ENCODE results near the gene DEAF1.

DEAF1 gene

DNA sequence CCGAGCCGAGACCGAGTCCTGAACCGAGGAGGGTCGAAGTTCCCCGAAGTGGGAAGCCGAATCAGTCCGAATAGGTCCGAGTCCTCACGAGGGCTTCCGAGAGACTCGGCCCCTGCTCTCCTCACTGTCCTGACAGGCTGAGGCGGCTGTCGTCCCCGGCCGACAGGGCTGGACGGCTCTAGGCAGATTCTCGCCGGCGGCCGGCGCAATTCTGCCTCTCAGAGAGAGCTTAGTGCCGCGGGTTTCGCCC lies 191 bp upstream of the DEAF1 start:
- 0% methylated on average over 25 of the region's 25 CpGs for WGBS
- H3K79me1 ChIP-seq (replicated peaks; ENCODE audit: low read length, poor library complexity, severe bottlenecking): peaks cover 8% of the 10 kb centered on the region
- H3K36me3 ChIP-seq (ENCODE audit: control insufficient read depth in 1 of 2, insufficient read depth in 2 of 2, low read depth in 1 of 2, low read length in 2 of 2): peaks cover 14 to 16% of the 10 kb centered on the region in 2 experiments
- peak overlapping the region; percentile 98 for H2BK120ac ChIP-seq (ENCODE audit: low read depth, low read length)
- H3K4me2 ChIP-seq (ENCODE audit: low read length, poor library complexity, severe bottlenecking): peak overlapping the region; percentile 76
- no peaks in the 10 kb centered on the region for H3K9me3 ChIP-seq (ENCODE audit: control insufficient read depth, low read length)
- peaks cover 57% of the 10 kb centered on the region for H3K4me1 ChIP-seq (ENCODE audit: control insufficient read depth, insufficient read depth, low read depth, low read length)
- H4K91ac ChIP-seq (ENCODE audit: low read length): peak overlapping the region; percentile 98
- no peaks in the 10 kb centered on the region for H3K27me3 ChIP-seq (ENCODE audit: control insufficient read depth in 1 of 2, insufficient read depth in 1 of 2, low read length in 2 of 2)
- peak overlapping the region in 1 of 2 experiments; percentile 80 for H3K14ac ChIP-seq (ENCODE audit: low read length in 2 of 2)
- no peak overlapping the region for H2AK5ac ChIP-seq (ENCODE audit: low read length, severe bottlenecking)
- peak overlapping the region; percentile 84 for H2AFZ ChIP-seq (ENCODE audit: low read depth, low read length)
- H4K8ac ChIP-seq (ENCODE audit: low read length): peak overlapping the region; percentile 98
- H2BK15ac ChIP-seq (ENCODE audit: low read depth, poor library complexity, severe bottlenecking): peak overlapping the region; percentile 100
- H3K4me3 ChIP-seq (ENCODE audit: insufficient read depth in 1 of 2, low read depth in 1 of 2, low read length in 2 of 2): peak overlapping the region; percentile 71 to 79
- H2BK5ac ChIP-seq (ENCODE audit: low read depth, low read length, poor library complexity, severe bottlenecking): peak overlapping the region; percentile 100
- DNase-seq: no peak
- peak overlapping the region; percentile 99 for H3K27ac ChIP-seq (ENCODE audit: low read length, poor library complexity, severe bottlenecking)
- H2BK12ac ChIP-seq (ENCODE audit: low read length in 2 of 2): peak overlapping the region in 1 of 2 experiments; percentile 81
- H3K4ac ChIP-seq (ENCODE audit: low read depth in 1 of 2, low read length in 2 of 2): peak overlapping the region; percentile 84 to 97
- peak overlapping the region in 1 of 2 experiments; percentile 99 for H3K23ac ChIP-seq (ENCODE audit: low read length in 2 of 2)
- peak overlapping the region; percentile 98 to 99 for H3K18ac ChIP-seq (ENCODE audit: low read depth in 1 of 2, low read length in 2 of 2)
- peak overlapping the region; percentile 99 for H3K9ac ChIP-seq (ENCODE audit: low read length)

DNA sequence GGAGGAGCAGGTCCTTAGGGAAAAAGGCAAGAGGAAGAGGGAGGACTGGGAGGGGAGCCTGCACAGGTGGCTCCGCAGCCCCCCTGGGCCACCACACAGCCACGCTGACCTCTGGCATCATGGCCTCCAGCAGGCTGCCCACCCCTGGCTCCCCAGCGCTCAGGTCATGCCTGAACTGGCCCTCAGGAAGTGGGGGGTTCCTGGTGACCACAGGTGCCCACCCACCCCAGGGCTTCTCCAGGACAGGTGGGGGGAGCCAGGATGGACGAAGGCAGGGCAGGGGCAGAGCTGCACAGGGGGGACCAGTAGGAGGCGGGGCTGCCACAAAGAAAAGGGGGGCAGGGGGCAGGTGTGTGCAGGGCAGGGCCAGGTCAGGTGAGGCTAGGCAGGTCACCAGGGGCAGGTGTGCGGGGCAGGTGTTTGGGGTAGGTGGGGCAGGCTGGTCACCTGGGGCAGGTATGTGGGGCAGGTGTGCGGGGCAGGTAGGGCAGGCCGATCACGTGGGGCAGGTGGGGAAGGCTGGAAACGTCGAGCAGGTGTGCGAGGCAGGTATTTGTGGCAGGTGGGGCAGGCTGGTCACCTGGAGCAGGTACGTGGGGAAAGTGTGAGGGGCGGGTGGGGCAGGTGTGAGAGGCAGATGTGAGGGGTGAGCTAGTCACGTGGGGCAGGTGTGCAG lies 997 bp downstream of the DEAF1 start:
- peaks cover 6% of the 10 kb centered on the region for H3K79me1 ChIP-seq (replicated peaks; ENCODE audit: low read length, poor library complexity, severe bottlenecking)
- no peak overlapping the region for H2BK5ac ChIP-seq (ENCODE audit: low read depth, low read length, poor library complexity, severe bottlenecking)
- peak overlapping the region in 1 of 2 experiments; percentile 75 for H3K14ac ChIP-seq (ENCODE audit: low read length in 2 of 2)
- peak overlapping the region; percentile 58 for H3K9ac ChIP-seq (ENCODE audit: low read length)
- H3K4ac ChIP-seq (ENCODE audit: low read depth in 1 of 2, low read length in 2 of 2): peak overlapping the region; percentile 79 to 89
- peak overlapping the region; percentile 96 for H4K8ac ChIP-seq (ENCODE audit: low read length)
- H3K18ac ChIP-seq (ENCODE audit: low read depth in 1 of 2, low read length in 2 of 2): peak overlapping the region in 1 of 2 experiments; percentile 37
- H2AFZ ChIP-seq (ENCODE audit: low read depth, low read length): no peak overlapping the region
- peaks cover 57% of the 10 kb centered on the region for H3K4me1 ChIP-seq (ENCODE audit: control insufficient read depth, insufficient read depth, low read depth, low read length)
- no peak overlapping the region for H3K27ac ChIP-seq (ENCODE audit: low read length, poor library complexity, severe bottlenecking)
- peak overlapping the region; percentile 90 for H4K91ac ChIP-seq (ENCODE audit: low read length)
- peak overlapping the region; percentile 48 for H3K4me2 ChIP-seq (ENCODE audit: low read length, poor library complexity, severe bottlenecking)
- peak overlapping the region in 1 of 2 experiments; percentile 61 for H2BK12ac ChIP-seq (ENCODE audit: low read length in 2 of 2)
- no peak for DNase-seq
- no peaks in the 10 kb centered on the region for H3K27me3 ChIP-seq (ENCODE audit: control insufficient read depth in 1 of 2, insufficient read depth in 1 of 2, low read length in 2 of 2)
- peak overlapping the region; percentile 34 for H2AK5ac ChIP-seq (ENCODE audit: low read length, severe bottlenecking)
- H3K36me3 ChIP-seq (ENCODE audit: control insufficient read depth in 1 of 2, insufficient read depth in 2 of 2, low read depth in 1 of 2, low read length in 2 of 2): peaks cover 10 to 12% of the 10 kb centered on the region in 2 experiments
- H2BK15ac ChIP-seq (ENCODE audit: low read depth, poor library complexity, severe bottlenecking): no peak overlapping the region
- H3K4me3 ChIP-seq (ENCODE audit: insufficient read depth in 1 of 2, low read depth in 1 of 2, low read length in 2 of 2): peak overlapping the region; percentile 67 to 70
- no peak overlapping the region for H2BK120ac ChIP-seq (ENCODE audit: low read depth, low read length)
- WGBS: 76% methylated on average over 15 of the region's 15 CpGs
- H3K23ac ChIP-seq (ENCODE audit: low read length in 2 of 2): peak overlapping the region in 1 of 2 experiments; percentile 53
- no peaks in the 10 kb centered on the region for H3K9me3 ChIP-seq (ENCODE audit: control insufficient read depth, low read length)

DNA sequence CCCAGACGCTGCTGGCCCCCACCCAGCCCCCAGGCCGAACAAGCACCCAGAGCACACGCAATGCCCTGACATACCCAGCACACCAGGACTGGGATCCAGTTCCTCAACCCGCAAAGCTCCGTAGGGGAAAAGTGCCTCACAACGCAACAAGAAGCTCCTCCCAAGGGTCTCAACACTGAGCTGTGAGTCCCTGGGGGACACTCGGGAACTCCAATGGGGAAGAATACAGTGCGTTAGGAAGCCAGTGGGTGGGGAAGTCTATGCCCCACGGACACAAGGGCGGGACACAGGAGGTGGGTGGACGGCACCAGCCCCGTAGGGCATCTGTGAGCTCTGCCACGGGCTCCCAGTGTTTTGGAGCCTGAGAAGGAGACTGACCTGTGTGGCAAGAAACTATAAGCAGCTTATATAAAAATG lies 1.6 kb downstream of the DEAF1 start:
- no peaks in the 10 kb centered on the region for H3K27me3 ChIP-seq (ENCODE audit: control insufficient read depth in 1 of 2, insufficient read depth in 1 of 2, low read length in 2 of 2)
- H4K91ac ChIP-seq (ENCODE audit: low read length): no peak overlapping the region
- no peak overlapping the region for H2BK15ac ChIP-seq (ENCODE audit: low read depth, poor library complexity, severe bottlenecking)
- peak; percentile 36 for DNase-seq
- no peak overlapping the region for H2BK5ac ChIP-seq (ENCODE audit: low read depth, low read length, poor library complexity, severe bottlenecking)
- peak overlapping the region; percentile 16 for H2AK5ac ChIP-seq (ENCODE audit: low read length, severe bottlenecking)
- peak overlapping the region in 1 of 2 experiments; percentile 70 for H3K4me3 ChIP-seq (ENCODE audit: insufficient read depth in 1 of 2, low read depth in 1 of 2, low read length in 2 of 2)
- H3K23ac ChIP-seq (ENCODE audit: low read length in 2 of 2): no peak overlapping the region
- H3K4ac ChIP-seq (ENCODE audit: low read depth in 1 of 2, low read length in 2 of 2): no peak overlapping the region
- H3K9me3 ChIP-seq (ENCODE audit: control insufficient read depth, low read length): no peaks in the 10 kb centered on the region
- H3K4me1 ChIP-seq (ENCODE audit: control insufficient read depth, insufficient read depth, low read depth, low read length): peaks cover 51% of the 10 kb centered on the region
- no peak overlapping the region for H2AFZ ChIP-seq (ENCODE audit: low read depth, low read length)
- no peak overlapping the region for H2BK120ac ChIP-seq (ENCODE audit: low read depth, low read length)
- H2BK12ac ChIP-seq (ENCODE audit: low read length in 2 of 2): no peak overlapping the region
- H3K4me2 ChIP-seq (ENCODE audit: low read length, poor library complexity, severe bottlenecking): peak overlapping the region; percentile 48
- peaks cover 11 to 15% of the 10 kb centered on the region in 2 experiments for H3K36me3 ChIP-seq (ENCODE audit: control insufficient read depth in 1 of 2, insufficient read depth in 2 of 2, low read depth in 1 of 2, low read length in 2 of 2)
- no peak overlapping the region for H3K27ac ChIP-seq (ENCODE audit: low read length, poor library complexity, severe bottlenecking)
- no peak overlapping the region for H3K18ac ChIP-seq (ENCODE audit: low read depth in 1 of 2, low read length in 2 of 2)
- H3K79me1 ChIP-seq (replicated peaks; ENCODE audit: low read length, poor library complexity, severe bottlenecking): peaks cover 10% of the 10 kb centered on the region
- peak overlapping the region; percentile 58 for H3K9ac ChIP-seq (ENCODE audit: low read length)
- no peak overlapping the region for H3K14ac ChIP-seq (ENCODE audit: low read length in 2 of 2)
- H4K8ac ChIP-seq (ENCODE audit: low read length): no peak overlapping the region
- WGBS: 67% methylated on average over 13 of the region's 13 CpGs

DNA sequence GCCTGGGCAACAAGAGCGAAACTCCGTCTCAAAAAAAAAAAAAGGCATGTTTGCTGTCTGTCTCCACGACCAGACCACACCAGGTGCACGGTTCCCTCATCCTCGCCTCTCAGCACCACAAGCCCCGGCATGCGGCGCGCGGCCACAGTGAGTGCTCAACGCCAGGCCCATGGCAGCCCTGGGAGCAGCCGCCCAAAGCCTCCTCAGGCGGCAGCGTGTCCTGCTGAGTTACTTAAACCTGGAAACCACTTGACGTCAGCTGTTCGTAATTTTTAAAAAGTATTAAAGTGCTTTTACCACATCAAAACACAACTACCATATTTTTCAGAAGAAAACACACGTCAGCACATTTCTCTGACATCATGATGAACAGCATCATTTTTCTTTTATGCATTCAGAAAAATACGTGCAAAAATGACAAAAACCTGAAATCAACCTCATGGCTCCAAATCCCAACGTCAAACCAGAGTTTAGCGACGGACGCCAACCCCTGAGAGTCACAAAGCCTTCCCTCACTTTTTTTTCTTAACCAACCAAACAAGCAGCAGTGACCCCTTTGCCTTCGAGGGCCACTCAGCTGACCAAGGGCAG lies 2.1 kb downstream of the DEAF1 start:
- no peak overlapping the region for H3K27ac ChIP-seq (ENCODE audit: low read length, poor library complexity, severe bottlenecking)
- WGBS: 91% methylated on average over 23 of the region's 23 CpGs
- H3K36me3 ChIP-seq (ENCODE audit: control insufficient read depth in 1 of 2, insufficient read depth in 2 of 2, low read depth in 1 of 2, low read length in 2 of 2): peaks cover 17 to 20% of the 10 kb centered on the region in 2 experiments
- peak overlapping the region; percentile 6 for H2BK15ac ChIP-seq (ENCODE audit: low read depth, poor library complexity, severe bottlenecking)
- H3K23ac ChIP-seq (ENCODE audit: low read length in 2 of 2): peak overlapping the region in 1 of 2 experiments; percentile 46
- H3K4me3 ChIP-seq (ENCODE audit: insufficient read depth in 1 of 2, low read depth in 1 of 2, low read length in 2 of 2): peak overlapping the region in 1 of 2 experiments; percentile 70
- peak overlapping the region; percentile 12 for H4K8ac ChIP-seq (ENCODE audit: low read length)
- H3K27me3 ChIP-seq (ENCODE audit: control insufficient read depth in 1 of 2, insufficient read depth in 1 of 2, low read length in 2 of 2): no peaks in the 10 kb centered on the region
- H3K18ac ChIP-seq (ENCODE audit: low read depth in 1 of 2, low read length in 2 of 2): no peak overlapping the region
- H2BK5ac ChIP-seq (ENCODE audit: low read depth, low read length, poor library complexity, severe bottlenecking): no peak overlapping the region
- no peak overlapping the region for H2BK120ac ChIP-seq (ENCODE audit: low read depth, low read length)
- H3K4me1 ChIP-seq (ENCODE audit: control insufficient read depth, insufficient read depth, low read depth, low read length): peaks cover 47% of the 10 kb centered on the region
- peaks cover 15% of the 10 kb centered on the region for H3K79me1 ChIP-seq (replicated peaks; ENCODE audit: low read length, poor library complexity, severe bottlenecking)
- no peak for DNase-seq
- no peak overlapping the region for H3K14ac ChIP-seq (ENCODE audit: low read length in 2 of 2)
- no peak overlapping the region for H2BK12ac ChIP-seq (ENCODE audit: low read length in 2 of 2)
- H3K4me2 ChIP-seq (ENCODE audit: low read length, poor library complexity, severe bottlenecking): peak overlapping the region; percentile 48
- H3K4ac ChIP-seq (ENCODE audit: low read depth in 1 of 2, low read length in 2 of 2): no peak overlapping the region
- no peak overlapping the region for H4K91ac ChIP-seq (ENCODE audit: low read length)
- H2AFZ ChIP-seq (ENCODE audit: low read depth, low read length): no peak overlapping the region
- no peaks in the 10 kb centered on the region for H3K9me3 ChIP-seq (ENCODE audit: control insufficient read depth, low read length)
- peak overlapping the region; percentile 58 for H3K9ac ChIP-seq (ENCODE audit: low read length)
- peak overlapping the region; percentile 16 for H2AK5ac ChIP-seq (ENCODE audit: low read length, severe bottlenecking)
